GM19455 (cell line): ENCODE results near the gene TOMM7.
"Not testable (repeated sequence)": the region's sequence is repeated elsewhere in the genome, so short reads cannot be mapped to it uniquely, and the experiment has no call there.

Experiments
- ATAC-seq: cut with Tn5 transposase; IDR thresholded peaks from one replicate; pipeline ENCODE4 v1.9.1; 2021; ENCODE audit not compliant: unreplicated experiment

TOMM7 gene

DNA sequence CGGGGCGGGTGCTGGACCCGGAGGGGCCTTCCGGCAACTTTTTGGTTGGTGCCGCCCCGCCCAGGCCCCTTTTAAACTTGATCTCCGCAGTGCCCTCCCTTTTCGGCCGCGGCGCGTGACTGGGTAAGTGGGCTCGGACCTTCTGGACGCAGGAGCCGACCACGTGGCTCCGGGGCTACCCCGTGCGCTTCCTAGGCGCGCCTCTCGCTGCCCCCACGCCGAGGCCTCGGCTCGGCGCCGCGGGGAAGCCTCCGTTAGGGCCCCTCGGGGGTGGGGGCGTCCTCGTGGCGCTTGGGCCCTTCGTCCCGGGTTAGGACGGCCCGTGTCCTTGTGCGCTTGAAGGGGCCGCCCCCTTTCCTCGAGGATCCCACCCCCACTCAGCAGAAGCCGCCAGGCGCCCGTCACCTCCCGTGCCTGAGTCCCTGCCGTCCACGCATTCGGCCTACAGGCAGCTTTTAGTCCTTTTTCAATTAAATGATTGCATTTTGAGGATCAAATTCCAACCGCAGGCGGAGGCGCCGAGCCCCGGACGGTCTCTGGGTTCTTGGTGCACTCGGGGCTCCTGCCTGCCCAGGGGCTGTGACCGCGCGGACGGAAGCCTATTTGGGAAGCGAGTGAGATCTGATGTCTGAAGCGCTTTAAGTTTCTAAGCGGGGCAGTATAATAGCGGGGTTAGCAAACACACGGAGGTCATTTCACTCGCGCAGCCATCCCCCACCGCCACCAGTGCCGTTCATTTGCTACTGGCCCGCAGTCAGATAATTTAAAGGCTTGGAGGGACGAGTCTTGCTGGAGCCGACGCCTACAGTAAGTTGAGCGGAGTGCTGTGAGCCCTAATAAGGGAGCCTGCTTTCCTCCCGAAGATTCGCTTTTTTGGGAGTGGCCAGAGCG is 31.8 kb upstream of the TOMM7 start:
- ATAC-seq = peak; percentile 76

GRCh38 chr7:22853674-22854157 is 31.1 kb upstream of the TOMM7 start:
- ATAC-seq = peak; percentile 38

GRCh38 chr7:22853138-22853537 is 30.5 kb upstream of the TOMM7 start:
- ATAC-seq = no peak

DNA sequence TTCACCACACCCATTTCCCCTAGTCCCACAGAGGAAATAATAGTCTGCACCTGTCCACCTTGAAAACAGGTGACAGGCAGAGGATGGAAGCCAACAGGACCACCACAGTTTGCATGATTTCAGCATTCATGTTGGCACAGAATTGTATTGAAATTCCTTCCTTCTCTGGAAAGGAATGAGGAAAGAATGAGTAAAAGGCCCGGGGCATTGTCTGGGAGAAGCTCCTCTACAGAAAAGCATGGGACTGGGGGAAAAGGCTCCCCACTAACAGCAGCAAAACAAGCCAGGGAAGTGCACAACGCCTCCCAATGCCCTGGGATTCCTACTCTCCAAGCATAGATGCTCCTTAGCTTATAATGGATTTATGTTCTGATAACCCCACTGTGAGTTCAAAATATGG is 28.5 kb upstream of the TOMM7 start:
- no peak for ATAC-seq

DNA sequence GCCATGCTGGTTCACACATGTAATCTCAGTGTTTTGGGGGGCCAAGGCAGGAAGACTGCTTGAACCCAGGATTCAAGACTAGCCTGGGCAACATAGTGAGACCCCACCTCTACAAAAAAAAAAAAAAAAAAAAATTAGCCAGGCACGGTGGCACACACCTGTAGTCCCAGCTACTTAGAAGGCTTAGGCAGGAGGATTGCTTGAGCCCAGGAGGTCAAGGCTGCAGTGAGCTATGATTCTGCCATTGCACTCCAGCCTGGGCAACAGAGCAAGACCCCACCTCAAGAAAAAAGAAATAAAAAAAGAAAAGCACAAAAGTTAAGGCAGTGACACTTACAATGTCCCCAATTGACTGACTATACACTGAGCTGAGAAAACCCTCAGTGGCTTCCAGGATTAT is 27.7 kb upstream of the TOMM7 start:
- not testable (repeated sequence) for ATAC-seq

GRCh38 chr7:22849662-22850061 is 27.0 kb upstream of the TOMM7 start:
- ATAC-seq = no peak

DNA sequence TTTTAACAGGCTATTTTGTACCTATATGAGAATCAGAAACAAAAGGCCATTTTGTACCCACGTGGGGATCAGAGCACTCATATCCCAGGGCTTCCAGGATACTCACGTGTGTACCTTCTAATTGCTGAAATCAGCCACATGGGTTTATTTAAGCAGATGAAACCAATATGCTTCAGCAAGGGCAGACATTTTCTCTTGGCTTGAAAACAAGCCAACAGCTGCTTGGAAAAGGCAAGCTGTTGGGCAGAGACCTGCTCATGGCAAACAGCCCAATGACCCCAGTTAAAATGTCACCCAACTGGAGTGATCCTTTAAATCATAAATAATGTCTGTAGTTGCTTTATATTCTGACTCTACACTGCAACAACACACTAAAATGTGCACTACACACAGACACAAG is 26.5 kb upstream of the TOMM7 start:
- no peak for ATAC-seq

GRCh38 chr7:22846961-22847360 is 24.3 kb upstream of the TOMM7 start:
- ATAC-seq = no peak

DNA sequence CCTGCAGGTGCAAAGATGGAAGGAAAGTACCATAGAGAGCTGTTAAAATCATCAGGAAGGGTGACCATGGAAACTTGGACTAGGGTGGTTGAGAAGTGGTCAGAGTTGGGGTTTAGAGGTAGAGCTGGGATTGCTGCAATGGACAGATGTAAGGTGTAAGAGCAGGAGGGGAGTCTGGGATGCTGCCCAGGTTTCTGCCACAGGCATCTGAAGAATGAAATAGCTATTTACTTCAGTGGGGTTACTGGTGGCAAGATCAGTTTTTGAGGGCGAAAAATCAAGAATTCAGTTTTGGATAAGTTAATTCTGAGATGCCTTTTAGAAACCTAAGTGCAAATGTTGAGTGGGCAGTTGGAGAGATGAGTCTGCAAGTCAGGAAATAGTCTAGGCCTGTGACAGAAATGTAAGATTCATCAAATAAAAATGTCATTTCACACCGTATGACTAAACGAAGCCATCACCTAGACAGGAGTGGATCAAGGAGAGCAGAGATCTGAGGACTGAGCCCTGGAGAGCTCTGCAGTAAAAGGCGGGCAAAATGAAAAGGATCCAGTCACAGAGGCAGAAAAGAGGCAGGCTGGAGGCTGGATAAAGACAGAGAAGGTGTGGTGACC is 22.7 kb upstream of the TOMM7 start:
- no peak for ATAC-seq

DNA sequence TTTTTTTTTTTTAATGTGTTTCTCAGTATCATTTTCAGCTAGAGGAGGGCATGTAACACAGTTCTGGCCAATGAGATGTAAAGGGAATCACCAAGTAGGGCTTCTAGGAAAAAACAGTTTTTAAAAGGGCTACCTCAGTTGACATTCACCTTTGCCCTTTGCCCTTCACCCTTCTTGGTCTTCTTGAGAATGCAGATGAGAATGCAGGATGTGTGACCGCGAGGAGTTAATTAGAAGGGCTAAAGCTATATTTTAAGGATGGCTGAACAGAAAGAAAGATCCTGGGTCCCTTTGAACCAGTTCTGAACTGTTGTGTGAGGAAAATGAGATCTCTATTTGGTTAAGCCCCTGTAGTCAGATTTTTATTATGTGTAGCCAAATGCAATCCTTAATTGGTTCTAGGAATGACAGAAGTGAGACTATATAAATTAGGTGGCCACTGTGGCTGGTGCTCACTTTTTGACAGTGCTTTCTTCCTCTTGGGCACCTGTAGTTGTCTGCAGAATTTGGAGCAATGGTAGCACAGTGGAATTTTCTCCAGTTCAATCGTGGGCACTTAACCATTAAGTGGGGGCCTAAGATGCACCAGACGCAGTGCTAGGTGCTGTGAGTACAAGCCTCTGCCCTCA is 21.1 kb upstream of the TOMM7 start:
- ATAC-seq = no peak

DNA sequence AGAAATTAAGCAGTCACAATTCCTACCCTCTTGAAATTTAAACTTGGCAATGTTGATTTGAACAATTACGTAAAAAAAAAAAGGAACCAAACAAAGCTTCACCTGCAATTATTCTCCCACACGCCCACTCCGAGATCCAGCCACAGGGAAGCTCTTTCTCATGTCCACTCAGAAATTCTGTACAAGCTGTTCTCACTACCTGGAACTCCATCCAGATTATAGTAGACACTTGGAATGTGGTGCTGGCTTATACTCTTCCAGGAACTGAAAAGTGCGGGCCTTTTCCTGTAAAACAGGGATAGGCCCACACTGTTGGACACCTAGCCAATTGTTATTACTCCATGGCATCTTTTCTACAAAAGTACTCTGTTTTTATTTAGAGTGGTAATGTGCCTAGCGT is 20.3 kb upstream of the TOMM7 start:
- ATAC-seq = no peak

GRCh38 chr7:22842383-22842941 is 19.8 kb upstream of the TOMM7 start:
- ATAC-seq = no peak

DNA sequence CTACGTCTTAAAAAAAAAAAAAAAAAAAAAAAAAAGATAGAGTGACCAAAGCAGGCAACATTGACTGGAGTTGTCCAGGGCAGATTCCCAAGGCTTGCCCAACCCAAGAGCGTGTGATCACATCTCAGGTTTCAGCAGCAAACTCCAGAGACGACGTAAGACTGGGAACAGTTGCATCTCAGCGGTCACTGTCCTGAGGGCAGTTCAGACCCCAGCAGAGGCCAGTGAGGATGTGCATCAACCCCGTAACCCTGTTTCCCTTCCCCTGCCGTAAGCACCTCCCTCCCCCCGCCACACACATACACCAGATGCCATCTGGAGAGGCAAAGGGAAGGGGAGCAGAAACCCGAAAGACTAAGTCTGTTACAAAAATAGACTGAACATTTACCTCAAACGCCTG is 19.3 kb upstream of the TOMM7 start:
- no peak for ATAC-seq

GRCh38 chr7:22837308-22837707 is 14.7 kb upstream of the TOMM7 start:
- no peak for ATAC-seq

DNA sequence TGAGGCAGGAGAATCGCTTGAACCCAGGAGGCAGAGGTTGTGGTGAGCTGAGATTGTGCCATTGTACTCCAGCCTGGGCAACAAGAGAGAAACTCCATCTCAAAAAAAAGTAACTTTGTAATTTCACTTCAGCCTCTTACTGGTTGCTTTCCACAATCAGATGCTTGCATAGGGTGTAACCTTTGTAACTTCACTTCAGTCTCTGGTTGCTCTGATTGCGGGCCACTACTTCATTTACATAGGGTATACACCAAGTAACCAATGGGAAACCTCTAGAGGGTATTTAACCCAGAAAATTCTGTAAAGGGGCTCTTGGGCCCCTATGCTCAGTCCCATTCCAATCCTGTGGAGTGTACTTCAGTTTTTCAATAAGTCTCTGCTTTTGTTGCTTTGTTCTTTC is 13.9 kb upstream of the TOMM7 start:
- not testable (repeated sequence) for ATAC-seq

GRCh38 chr7:22833957-22834356 is 11.3 kb upstream of the TOMM7 start:
- ATAC-seq = no peak

GRCh38 chr7:22833113-22833855 is 10.6 kb upstream of the TOMM7 start:
- no peak for ATAC-seq

- ATAC-seq = no peak
Observed at GRCh38 chr7:22832401-22832800, 9.8 kb upstream of the TOMM7 start.

DNA sequence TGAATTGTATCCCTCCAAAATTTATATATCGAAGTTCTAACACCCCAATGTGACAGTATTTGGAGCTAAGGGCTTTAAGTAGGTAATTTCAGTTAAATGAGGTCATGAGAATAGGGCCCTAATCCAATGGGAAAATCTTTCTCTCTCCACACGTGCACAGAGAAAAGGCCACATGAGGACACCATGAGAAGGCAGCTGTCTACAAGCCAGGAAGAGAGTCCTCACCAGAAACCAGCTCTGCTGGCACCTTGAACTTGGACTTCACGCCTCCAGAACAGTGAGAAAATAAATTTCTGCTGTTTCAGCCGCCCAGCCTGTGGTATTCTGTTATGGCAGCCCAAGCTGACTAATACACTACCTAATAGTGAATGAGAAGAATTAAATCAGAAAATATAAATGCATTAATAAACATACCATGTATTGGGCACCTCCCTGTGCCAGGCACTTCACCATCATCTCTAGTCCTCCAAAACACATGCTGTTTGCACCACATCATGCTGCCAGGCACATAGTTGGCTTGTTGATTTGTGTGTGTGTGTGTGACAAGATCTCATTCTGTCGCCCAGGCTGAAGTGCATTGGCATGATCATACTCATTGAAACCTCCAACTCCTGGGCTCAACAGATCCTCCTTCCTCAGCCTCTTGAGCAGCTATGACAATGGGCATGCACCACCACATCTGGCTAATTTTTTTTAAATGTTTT is 9.1 kb upstream of the TOMM7 start:
- ATAC-seq = no peak

- ATAC-seq = no peak
Observed at GRCh38 chr7:22827563-22827962, 4.9 kb upstream of the TOMM7 start.
